ENCODE measurements around the gene ZNF23. TPM values are rescaled to one million over a fixed set of nuclear protein-coding genes. Genes with fewer than 3 reads are reported as not detected.

Gene ZNF23
- total RNA-seq, 1 experiment from 2014 or later, result 9.6 TPM

DNA sequence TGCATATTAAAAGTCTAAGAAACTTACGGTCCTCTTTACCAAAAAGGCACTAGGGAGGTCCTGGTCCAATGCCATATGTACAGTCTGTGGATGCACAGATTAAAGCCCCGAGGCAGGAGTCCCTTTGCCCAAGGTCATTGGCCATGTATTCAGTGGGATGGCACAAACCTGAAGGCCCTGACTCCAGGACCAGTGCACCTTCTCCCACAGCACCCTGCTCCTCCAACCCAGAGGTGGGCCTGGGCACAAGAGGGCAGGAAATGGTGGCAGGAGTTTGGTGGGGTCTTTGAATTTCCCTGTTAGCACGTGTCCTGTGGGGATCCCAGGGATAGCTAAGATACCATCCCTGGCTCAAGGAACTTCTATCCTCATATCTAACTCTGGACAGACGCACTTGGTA is 48.7 kb downstream of the ZNF23 start:
- no peak overlapping the region; the same call in 1 of the 2 replicates for H3K14ac ChIP-seq (ENCODE audit: insufficient read depth, low read length)
- no peak overlapping the region for H3K23ac ChIP-seq (ENCODE audit: insufficient read length, low read depth, low read length)
- no peaks in the 10 kb centered on the region for H3K79me2 ChIP-seq (ENCODE audit: insufficient read depth, low read length)
- Mint-ChIP-seq H3K4me3 (no peak overlapping the region), H3K27ac (no peak overlapping the region), H3K36me3 (ENCODE audit: insufficient read depth in 1 of 3, low read depth in 3 of 3) (no peaks in the 10 kb centered on the region; a peak in 1 of 7 replicates), H3K4me1 (peaks cover 8 to 9% of the 10 kb centered on the region in 2 experiments), H3K27me3 (ENCODE audit: low read depth) (peaks cover 24% of the 10 kb centered on the region), H3K9me3 (no peaks in the 10 kb centered on the region)
- no peak overlapping the region for H3K27ac ChIP-seq (ENCODE audit: insufficient read length, low read depth, low read length)
- no peak overlapping the region for H3K4ac ChIP-seq (ENCODE audit: low read depth, low read length)
- H2BK12ac ChIP-seq (ENCODE audit: insufficient read length, low read depth, low read length), result no peak overlapping the region
- H3T11ph ChIP-seq (ENCODE audit: low read length), result no peak overlapping the region
- no peaks in the 10 kb centered on the region for H4K20me1 ChIP-seq (ENCODE audit: control insufficient read depth, insufficient read depth, insufficient read length)
- H3K4me2 ChIP-seq (ENCODE audit: insufficient read depth, insufficient read length, low read length), result no peak overlapping the region
- no peak overlapping the region for H3K9ac ChIP-seq (ENCODE audit: extremely low read depth, insufficient read length, low read length)
- TF ChIP-seq CTCF (conservative IDR thresholded peaks at IDR 0.05), result no peak
- H2BK20ac ChIP-seq (ENCODE audit: low read depth, low read length, poor library complexity, severe bottlenecking), result no peak overlapping the region
- no peaks in the 10 kb centered on the region for H3K79me1 ChIP-seq (ENCODE audit: insufficient read depth, low read depth, low read length, poor library complexity, severe bottlenecking)
- no peaks in the 10 kb centered on the region for H3K4me1 ChIP-seq (ENCODE audit: insufficient read depth, low read length)
- H2BK15ac ChIP-seq (ENCODE audit: low read depth, low read length), result no peak overlapping the region
- no peak overlapping the region for H4K8ac ChIP-seq (replicated peaks; ENCODE audit: insufficient read length, low read depth, low read length)
- no peak overlapping the region for H3K56ac ChIP-seq (ENCODE audit: insufficient read length, low read depth, low read length)
- no peak overlapping the region for H4K5ac ChIP-seq (ENCODE audit: insufficient read length, low read depth, low read length)
- no peaks in the 10 kb centered on the region for H3K9me3 ChIP-seq (ENCODE audit: control insufficient read depth, low read depth, low read length)
- H4K91ac ChIP-seq (ENCODE audit: insufficient read length, low read depth, low read length), result no peak overlapping the region
- peaks cover 6% of the 10 kb centered on the region for H3K23me2 ChIP-seq (ENCODE audit: insufficient read length, low read depth, low read length, poor library complexity, severe bottlenecking)
- H3K27me3 ChIP-seq (ENCODE audit: insufficient read depth, low read length), result no peaks in the 10 kb centered on the region
- H2BK120ac ChIP-seq (ENCODE audit: low read depth, low read length, poor library complexity, severe bottlenecking), result no peak overlapping the region
- no peak overlapping the region for H2AK5ac ChIP-seq (ENCODE audit: insufficient read length, low read length)
- H2AFZ ChIP-seq (ENCODE audit: low read length), result no peak overlapping the region
- no peak overlapping the region for H3K18ac ChIP-seq (ENCODE audit: insufficient read length, low read depth, low read length)
- WGBS (ENCODE audit: extremely low coverage, insufficient read length, low lambda C conversion rate), result no CpG with 5 or more reads among the region's 4 CpGs
- DNase-seq, result no peak
- no peak overlapping the region for H2BK5ac ChIP-seq (ENCODE audit: insufficient read length, low read length)
